ENCODE data around the gene DRC7. TPM values are rescaled to one million over a fixed set of nuclear protein-coding genes. Genes with fewer than 3 reads are reported as not detected.
A peak's percentile ranks its signal among the peaks of the same experiment; 100 is the strongest.
"Not testable (repeated sequence)": the region's sequence is repeated elsewhere in the genome, so short reads cannot be mapped to it uniquely, and the experiment has no call there.

The DRC7 gene
- polyA plus RNA-seq, 1 donor: 0.28 TPM

GRCh38 chr16:57660715-57661463, 33.7 kb upstream of the DRC7 start:
- DNase-seq (ENCODE audit: low read depth): no peak

- no peak for DNase-seq (ENCODE audit: low read depth)
Observed at GRCh38 chr16:57661510-57661909, 33.1 kb upstream of the DRC7 start.

GRCh38 chr16:57661936-57662906, 32.4 kb upstream of the DRC7 start:
- DNase-seq (ENCODE audit: low read depth): no peak

GRCh38 chr16:57663436-57663835, 31.2 kb upstream of the DRC7 start:
- DNase-seq (ENCODE audit: low read depth): no peak

GRCh38 chr16:57663917-57664661, 30.5 kb upstream of the DRC7 start:
- DNase-seq (ENCODE audit: low read depth): no peak

GRCh38 chr16:57664662-57665025, 30.0 kb upstream of the DRC7 start:
- DNase-seq (ENCODE audit: low read depth): no peak

GRCh38 chr16:57665541-57665940, 29.1 kb upstream of the DRC7 start:
- DNase-seq (ENCODE audit: low read depth): no peak

- no peak for DNase-seq (ENCODE audit: low read depth)
Observed at GRCh38 chr16:57666353-57667047, 28.1 kb upstream of the DRC7 start.

GRCh38 chr16:57667048-57667525, 27.5 kb upstream of the DRC7 start:
- DNase-seq (ENCODE audit: low read depth): no peak

GRCh38 chr16:57667526-57668262, 26.9 kb upstream of the DRC7 start:
- no peak for DNase-seq (ENCODE audit: low read depth)

GRCh38 chr16:57668263-57668571, 26.4 kb upstream of the DRC7 start, which contains the start of gene ADGRG3:
Gene ADGRG3, plus strand, starts transcription at chr16:57668306. Its CDS starts 42 bp downstream, at chr16:57668348.
- DNase-seq (ENCODE audit: low read depth): no peak

GRCh38 chr16:57668630-57669475, 25.8 kb upstream of the DRC7 start:
- DNase-seq (ENCODE audit: low read depth): no peak

- no peak for DNase-seq (ENCODE audit: low read depth)
Observed at GRCh38 chr16:57669476-57670162, 25.0 kb upstream of the DRC7 start.

GRCh38 chr16:57670196-57670595, 24.4 kb upstream of the DRC7 start:
- DNase-seq (ENCODE audit: low read depth): no peak

GRCh38 chr16:57671451-57671850, 23.2 kb upstream of the DRC7 start:
- not testable (repeated sequence) for DNase-seq (ENCODE audit: low read depth)

GRCh38 chr16:57672416-57672815, 22.2 kb upstream of the DRC7 start:
- no peak for DNase-seq (ENCODE audit: low read depth)

GRCh38 chr16:57672824-57673223, 21.8 kb upstream of the DRC7 start:
- no peak for DNase-seq (ENCODE audit: low read depth)

- DNase-seq (ENCODE audit: low read depth): peak; percentile 28
Observed at GRCh38 chr16:57675741-57676551, 18.7 kb upstream of the DRC7 start.

Data from forelimb muscle (tissue), 1 donor.